Parathyroid adenoma (tissue), 2 donors: ENCODE data around the gene CELA3A.

ENCODE experiments used
- H2AFZ ChIP-seq: fragments of 300-600 bp; sonication (generic); one replicate; pipeline ENCODE4 v1.7.0; 2017; ENCODE audit warnings: antibody characterized with exemption, mild to moderate bottlenecking
- H3K27ac ChIP-seq: fragments of 300-600 bp; sonication (generic); one replicate; pipeline ENCODE4 v1.7.0; 2017
- H3K27me3 ChIP-seq: fragments of 300-600 bp; sonication (generic); one replicate; pipeline ENCODE4 v1.7.0; 2017; ENCODE audit warnings: low read length; ENCODE audit not compliant: control insufficient read depth, insufficient read depth
- H3K36me3 ChIP-seq: fragments of 300-600 bp; sonication (generic); one replicate; pipeline ENCODE4 v1.7.0; 2017; ENCODE audit warnings: low read length; ENCODE audit not compliant: control insufficient read depth, insufficient read depth
- H3K4me1 ChIP-seq: fragments of 300-600 bp; sonication (generic); one replicate; pipeline ENCODE4 v1.7.0; 2017; ENCODE audit warnings: control low read depth
- H3K4me2 ChIP-seq: fragments of 300-600 bp; sonication (generic); one replicate; pipeline ENCODE4 v1.7.0; 2017; ENCODE audit warnings: low read length
- H3K4me3 ChIP-seq: fragments of 300-600 bp; sonication (generic); one replicate; pipeline ENCODE4 v1.7.0; 2017; ENCODE audit warnings: low read depth, low read length
- H3K79me2 ChIP-seq: fragments of 300-600 bp; sonication (generic); one replicate; pipeline ENCODE4 v1.7.0; 2017; ENCODE audit warnings: control low read depth
- H3K9ac ChIP-seq: fragments of 300-600 bp; sonication (generic); one replicate; pipeline ENCODE4 v1.7.0; 2017; ENCODE audit warnings: mild to moderate bottlenecking
- H3K9me3 ChIP-seq: fragments of 300-600 bp; sonication (generic); one replicate; pipeline ENCODE4 v1.7.0; 2017; ENCODE audit warnings: low read length; ENCODE audit not compliant: control insufficient read depth
- TF ChIP-seq, protein P1 (sequence below): fragments of 300-600 bp; sonication (generic); IDR thresholded peaks from one replicate; pipeline ENCODE4 v1.7.0; 2017; ENCODE audit warnings: antibody characterized with exemption, mild to moderate bottlenecking
- donor health status: primary hyperparathyroidism.

CELA3A gene

DNA sequence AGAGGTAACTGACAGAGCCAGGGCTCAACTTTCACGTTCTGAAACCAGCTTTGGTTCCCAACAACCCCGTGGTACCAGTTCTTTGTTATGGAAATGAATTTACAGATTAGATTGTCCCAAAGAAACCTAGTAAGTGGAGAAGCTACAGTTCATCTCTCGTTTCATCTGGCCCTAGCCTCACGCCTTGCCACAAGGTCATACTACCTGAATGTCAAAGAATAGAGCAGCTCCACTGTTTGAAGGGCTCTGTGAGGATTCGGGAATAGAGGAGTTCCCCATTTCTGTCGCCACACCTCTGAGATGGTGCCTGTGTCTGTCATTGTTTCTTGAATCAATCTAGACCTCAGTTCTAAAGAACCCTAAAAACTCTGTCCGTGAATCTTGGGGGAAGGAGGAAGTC lies 36.1 kb downstream of the CELA3A start:
- Histone ChIP-seq H3K9me3 (no peaks in the 10 kb centered on the region), H3K4me1 (peaks cover 5% of the 10 kb centered on the region), H3K27ac (peak overlapping the region; percentile 36), H3K4me3 (no peak overlapping the region), H3K9ac (no peak overlapping the region), H3K79me2 (no peaks in the 10 kb centered on the region), H3K4me2 (peak overlapping the region; percentile 16), H3K27me3 (no peaks in the 10 kb centered on the region), H3K36me3 (no peaks in the 10 kb centered on the region), H2AFZ (peak overlapping the region; percentile 61)
- TF ChIP-seq, protein P1, sequence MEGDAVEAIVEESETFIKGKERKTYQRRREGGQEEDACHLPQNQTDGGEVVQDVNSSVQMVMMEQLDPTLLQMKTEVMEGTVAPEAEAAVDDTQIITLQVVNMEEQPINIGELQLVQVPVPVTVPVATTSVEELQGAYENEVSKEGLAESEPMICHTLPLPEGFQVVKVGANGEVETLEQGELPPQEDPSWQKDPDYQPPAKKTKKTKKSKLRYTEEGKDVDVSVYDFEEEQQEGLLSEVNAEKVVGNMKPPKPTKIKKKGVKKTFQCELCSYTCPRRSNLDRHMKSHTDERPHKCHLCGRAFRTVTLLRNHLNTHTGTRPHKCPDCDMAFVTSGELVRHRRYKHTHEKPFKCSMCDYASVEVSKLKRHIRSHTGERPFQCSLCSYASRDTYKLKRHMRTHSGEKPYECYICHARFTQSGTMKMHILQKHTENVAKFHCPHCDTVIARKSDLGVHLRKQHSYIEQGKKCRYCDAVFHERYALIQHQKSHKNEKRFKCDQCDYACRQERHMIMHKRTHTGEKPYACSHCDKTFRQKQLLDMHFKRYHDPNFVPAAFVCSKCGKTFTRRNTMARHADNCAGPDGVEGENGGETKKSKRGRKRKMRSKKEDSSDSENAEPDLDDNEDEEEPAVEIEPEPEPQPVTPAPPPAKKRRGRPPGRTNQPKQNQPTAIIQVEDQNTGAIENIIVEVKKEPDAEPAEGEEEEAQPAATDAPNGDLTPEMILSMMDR, result no peak

DNA sequence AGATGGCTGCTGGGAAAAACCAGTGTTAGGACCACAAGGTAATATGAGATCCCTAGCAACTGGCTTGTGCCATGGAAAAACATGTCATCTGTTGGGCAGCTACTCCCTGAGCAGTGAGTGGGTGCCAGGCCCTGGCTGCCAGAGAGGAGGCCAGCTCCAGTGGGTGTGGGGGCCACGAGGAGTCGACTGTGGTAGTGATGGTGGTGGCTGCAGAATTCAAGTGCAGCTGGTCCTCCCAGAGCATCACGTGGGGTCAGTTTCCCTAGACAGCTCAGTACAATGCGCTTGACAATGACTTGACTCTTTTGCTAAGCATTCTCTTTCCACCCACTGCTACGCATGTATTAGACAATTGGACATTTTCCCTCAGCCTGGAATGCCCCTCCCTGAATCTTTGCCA lies 36.6 kb downstream of the CELA3A start:
- H3K9ac ChIP-seq, result no peak overlapping the region
- TF ChIP-seq, protein P1, result no peak
- peak overlapping the region; percentile 61 for H2AFZ ChIP-seq
- H3K27ac ChIP-seq, result peak overlapping the region; percentile 36
- H3K4me2 ChIP-seq, result no peak overlapping the region
- no peaks in the 10 kb centered on the region for H3K79me2 ChIP-seq
- H3K27me3 ChIP-seq, result no peaks in the 10 kb centered on the region
- no peak overlapping the region for H3K4me3 ChIP-seq
- peaks cover 9% of the 10 kb centered on the region for H3K4me1 ChIP-seq
- H3K9me3 ChIP-seq, result no peaks in the 10 kb centered on the region
- no peaks in the 10 kb centered on the region for H3K36me3 ChIP-seq

DNA sequence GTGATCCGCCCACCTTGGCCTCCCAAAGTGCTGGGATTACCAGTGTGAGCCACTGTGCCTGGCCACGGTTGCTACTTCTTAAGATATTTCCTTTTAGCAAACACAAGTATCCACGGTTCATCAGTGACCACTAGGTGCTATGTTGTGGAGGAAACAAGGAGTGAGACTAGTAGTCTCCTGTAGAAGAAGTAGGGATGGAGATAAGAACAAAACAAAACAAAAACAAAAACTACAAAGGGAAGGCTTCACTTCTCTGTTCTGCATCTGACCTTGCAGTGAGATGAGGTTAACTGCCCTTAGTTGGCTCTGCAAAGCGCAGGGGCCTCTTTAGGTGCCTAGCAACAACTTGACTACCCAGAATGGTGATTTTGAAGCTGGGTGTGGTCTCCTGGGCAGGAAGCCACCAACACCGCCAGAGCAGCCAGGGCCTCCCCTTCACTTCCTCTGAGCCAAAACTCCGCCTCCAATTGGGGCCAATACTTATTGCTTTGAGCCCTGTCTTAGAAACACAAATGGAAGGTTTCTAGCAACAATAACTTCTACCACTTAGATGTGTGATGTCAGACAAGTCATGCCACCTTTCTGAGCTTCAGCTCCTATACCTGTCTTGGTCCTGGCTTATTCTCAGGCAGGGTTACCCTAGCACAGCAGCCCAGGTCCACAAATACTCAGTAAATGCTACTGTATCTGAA lies 38.3 kb downstream of the CELA3A start:
- H3K9ac ChIP-seq, result no peak overlapping the region
- H3K4me1 ChIP-seq, result peaks cover 10% of the 10 kb centered on the region

DNA sequence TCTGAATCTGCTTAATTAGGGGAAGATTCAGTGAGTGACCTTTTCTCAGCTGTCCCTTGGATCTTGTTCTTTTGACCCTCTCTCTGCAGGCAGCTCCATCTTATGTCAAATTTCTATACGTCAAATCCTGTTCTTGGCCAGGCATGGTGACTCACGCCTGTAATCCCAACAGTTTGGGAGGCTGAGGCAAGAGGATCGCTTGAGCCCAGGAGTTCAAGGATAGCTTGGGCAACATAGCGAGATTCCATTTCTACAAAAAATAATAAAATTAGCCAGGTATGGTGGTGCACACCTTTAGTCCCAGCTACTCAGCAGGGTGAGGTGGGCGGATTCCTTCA lies 38.8 kb downstream of the CELA3A start:
- Histone ChIP-seq H3K4me2 (no peak overlapping the region), H3K9ac (no peak overlapping the region), H2AFZ (peak overlapping the region; percentile 2), H3K4me1 (peaks cover 12% of the 10 kb centered on the region), H3K36me3 (no peaks in the 10 kb centered on the region), H3K9me3 (no peaks in the 10 kb centered on the region), H3K27me3 (no peaks in the 10 kb centered on the region), H3K4me3 (no peak overlapping the region), H3K27ac (peak overlapping the region; percentile 51), H3K79me2 (no peaks in the 10 kb centered on the region)
- TF ChIP-seq, protein P1, result no peak

More for the DNA sequence above, 38.3 kb downstream of the CELA3A start:
- no peaks in the 10 kb centered on the region for H3K36me3 ChIP-seq
- TF ChIP-seq, protein P1, result no peak
- no peaks in the 10 kb centered on the region for H3K9me3 ChIP-seq
- no peaks in the 10 kb centered on the region for H3K27me3 ChIP-seq
- no peaks in the 10 kb centered on the region for H3K79me2 ChIP-seq
- peak overlapping the region; percentile 2 for H2AFZ ChIP-seq
- H3K4me3 ChIP-seq, result peak overlapping the region; percentile 11
- H3K27ac ChIP-seq, result peak overlapping the region; percentile 51
- peak overlapping the region; percentile 57 for H3K4me2 ChIP-seq

DNA sequence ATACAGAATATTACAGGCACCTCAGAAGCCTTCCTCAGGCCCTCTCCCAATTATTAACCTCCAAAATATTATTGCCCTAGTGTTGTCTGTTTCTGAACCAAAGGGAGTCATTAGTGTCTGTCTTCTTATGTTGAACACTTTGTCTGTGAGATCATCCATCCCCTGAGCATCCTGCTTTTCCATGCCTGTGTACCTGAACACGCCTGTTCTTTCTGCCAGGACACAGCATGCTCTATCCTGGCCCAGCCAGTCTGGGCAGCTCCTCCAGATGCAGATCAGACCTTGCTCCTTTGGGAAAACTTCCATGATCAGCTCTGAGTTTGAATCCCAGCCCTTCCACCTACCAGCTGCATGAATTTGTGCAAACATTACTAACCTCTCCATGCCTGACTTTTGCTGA lies 40.0 kb downstream of the CELA3A start:
- no peak overlapping the region for H3K4me2 ChIP-seq
- no peak overlapping the region for H2AFZ ChIP-seq
- H3K27ac ChIP-seq, result no peak overlapping the region
- TF ChIP-seq, protein P1, result no peak
- H3K4me3 ChIP-seq, result no peak overlapping the region
- no peaks in the 10 kb centered on the region for H3K79me2 ChIP-seq
- H3K9me3 ChIP-seq, result no peaks in the 10 kb centered on the region
- H3K27me3 ChIP-seq, result no peaks in the 10 kb centered on the region
- H3K9ac ChIP-seq, result no peak overlapping the region
- H3K4me1 ChIP-seq, result peaks cover 12% of the 10 kb centered on the region
- no peaks in the 10 kb centered on the region for H3K36me3 ChIP-seq
